Measurements from ENCODE around the gene DPP6.
"Not testable (repeated sequence)": the region's sequence is repeated elsewhere in the genome, so short reads cannot be mapped to it uniquely, and the experiment has no call there.

The DPP6 gene

DNA sequence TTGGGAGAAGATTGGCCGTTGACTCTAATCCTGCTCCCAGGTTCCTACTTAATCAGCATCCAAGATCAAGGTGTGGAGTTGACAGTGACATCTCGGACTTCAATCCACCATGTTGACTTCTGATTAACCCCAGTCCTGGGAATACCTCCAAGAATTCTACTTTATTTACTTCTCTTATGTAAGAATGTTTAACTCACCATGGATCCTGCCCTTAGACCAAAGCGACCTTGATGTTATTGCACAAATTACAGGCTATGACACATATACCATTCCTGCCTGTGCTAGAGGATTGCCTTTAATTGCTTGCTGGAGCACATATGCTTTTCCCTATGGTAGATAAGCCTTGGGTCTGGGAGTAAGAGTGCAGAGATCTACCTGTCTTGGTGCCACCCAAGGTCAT is 28.1 kb downstream of the DPP6 start:
- H3K4me3 ChIP-seq (ENCODE audit: low read depth, low read length); H3K27me3 ChIP-seq (ENCODE audit: control insufficient read depth, insufficient read depth, low read length); H3K9me3 ChIP-seq (ENCODE audit: control insufficient read depth, insufficient read depth, low read depth, low read length); H3K4me1 ChIP-seq (ENCODE audit: control insufficient read depth, insufficient read depth, low read length); H3K9ac ChIP-seq (ENCODE audit: low read length); H3K36me3 ChIP-seq (ENCODE audit: control insufficient read depth, insufficient read depth, low read length); H3K27ac ChIP-seq (ENCODE audit: low read depth, low read length): not testable (repeated sequence)

GRCh38 chr7:154087037-154087725 is 35.0 kb downstream of the DPP6 start:
- H3K4me3 ChIP-seq (ENCODE audit: low read depth, low read length); H3K9me3 ChIP-seq (ENCODE audit: control insufficient read depth, insufficient read depth, low read depth, low read length); H3K27ac ChIP-seq (ENCODE audit: low read depth, low read length); H3K36me3 ChIP-seq (ENCODE audit: control insufficient read depth, insufficient read depth, low read length); H3K9ac ChIP-seq (ENCODE audit: low read length); H3K4me1 ChIP-seq (ENCODE audit: control insufficient read depth, insufficient read depth, low read length); H3K27me3 ChIP-seq (ENCODE audit: control insufficient read depth, insufficient read depth, low read length): not testable (repeated sequence)

GRCh38 chr7:154092093-154092492 is 39.9 kb downstream of the DPP6 start:
- H3K9ac ChIP-seq (ENCODE audit: low read length); H3K36me3 ChIP-seq (ENCODE audit: control insufficient read depth, insufficient read depth, low read length); H3K9me3 ChIP-seq (ENCODE audit: control insufficient read depth, insufficient read depth, low read depth, low read length); H3K4me1 ChIP-seq (ENCODE audit: control insufficient read depth, insufficient read depth, low read length); H3K27ac ChIP-seq (ENCODE audit: low read depth, low read length); H3K27me3 ChIP-seq (ENCODE audit: control insufficient read depth, insufficient read depth, low read length); H3K4me3 ChIP-seq (ENCODE audit: low read depth, low read length): not testable (repeated sequence)

- H3K27me3 ChIP-seq (ENCODE audit: control insufficient read depth, insufficient read depth, low read length); H3K36me3 ChIP-seq (ENCODE audit: control insufficient read depth, insufficient read depth, low read length); H3K9ac ChIP-seq (ENCODE audit: low read length); H3K9me3 ChIP-seq (ENCODE audit: control insufficient read depth, insufficient read depth, low read depth, low read length); H3K4me1 ChIP-seq (ENCODE audit: control insufficient read depth, insufficient read depth, low read length); H3K4me3 ChIP-seq (ENCODE audit: low read depth, low read length); H3K27ac ChIP-seq (ENCODE audit: low read depth, low read length): not testable (repeated sequence)
Observed at GRCh38 chr7:154095201-154095600, 43.0 kb downstream of the DPP6 start.

DNA sequence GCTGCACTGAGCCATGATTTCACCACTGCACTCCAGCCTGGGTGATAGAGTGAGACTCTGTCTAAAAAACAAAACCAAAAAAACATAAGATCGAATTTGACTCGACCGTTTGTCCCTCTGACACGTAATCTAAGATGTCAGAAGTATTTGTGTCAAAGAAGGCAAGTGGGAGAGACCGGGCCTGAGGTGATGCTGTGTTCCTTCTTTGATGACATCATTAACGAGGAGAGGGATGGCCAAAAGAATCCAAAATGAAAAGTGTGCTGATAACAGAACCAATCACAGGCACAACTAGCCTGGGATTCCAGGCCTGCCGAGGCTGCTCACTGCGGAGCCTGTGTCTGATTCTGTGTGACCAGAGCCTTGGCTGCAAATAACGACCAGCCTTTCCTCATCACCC is 52.9 kb downstream of the DPP6 start:
- H3K36me3 ChIP-seq (ENCODE audit: control insufficient read depth, insufficient read depth, low read length); H3K27me3 ChIP-seq (ENCODE audit: control insufficient read depth, insufficient read depth, low read length): not testable (repeated sequence)

GRCh38 chr7:154109615-154110014 is 57.4 kb downstream of the DPP6 start:
- not testable (repeated sequence) for H3K36me3 ChIP-seq (ENCODE audit: control insufficient read depth, insufficient read depth, low read length); H3K27ac ChIP-seq (ENCODE audit: low read depth, low read length); H3K9ac ChIP-seq (ENCODE audit: low read length); H3K9me3 ChIP-seq (ENCODE audit: control insufficient read depth, insufficient read depth, low read depth, low read length); H3K4me3 ChIP-seq (ENCODE audit: low read depth, low read length); H3K27me3 ChIP-seq (ENCODE audit: control insufficient read depth, insufficient read depth, low read length); H3K4me1 ChIP-seq (ENCODE audit: control insufficient read depth, insufficient read depth, low read length)

More for the DNA sequence above, 52.9 kb downstream of the DPP6 start:
- not testable (repeated sequence) for H3K4me1 ChIP-seq (ENCODE audit: control insufficient read depth, insufficient read depth, low read length); H3K9me3 ChIP-seq (ENCODE audit: control insufficient read depth, insufficient read depth, low read depth, low read length); H3K9ac ChIP-seq (ENCODE audit: low read length); H3K4me3 ChIP-seq (ENCODE audit: low read depth, low read length); H3K27ac ChIP-seq (ENCODE audit: low read depth, low read length)

DNA sequence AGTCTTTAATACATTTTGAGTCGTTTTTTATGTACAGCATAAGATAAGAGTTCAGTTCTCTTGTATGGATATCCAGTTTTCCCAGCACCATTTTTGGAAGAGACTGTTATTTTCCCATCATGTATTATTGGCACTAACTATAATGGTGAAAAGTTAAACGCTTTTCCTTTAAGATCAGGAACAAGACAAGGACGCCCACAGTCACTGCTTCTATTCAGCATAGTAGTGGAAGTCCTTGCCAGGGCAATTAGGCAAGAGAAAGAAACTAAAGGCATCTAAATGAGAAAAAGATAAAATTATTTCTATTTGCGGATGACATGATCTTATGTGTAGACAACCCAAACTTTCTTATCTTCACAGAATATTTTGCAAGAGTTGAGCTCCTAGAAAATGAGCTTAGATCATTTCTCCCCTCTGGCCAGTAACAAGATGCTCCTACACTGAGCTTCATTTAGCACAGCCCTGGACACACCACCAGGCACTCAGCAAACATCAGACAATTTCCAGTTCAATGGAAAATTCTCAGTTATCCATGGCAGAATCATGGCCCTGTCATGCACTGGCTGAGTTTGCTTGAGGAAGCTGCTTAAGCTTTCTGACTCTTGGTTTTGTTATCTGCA is 61.6 kb downstream of the DPP6 start:
- not testable (repeated sequence) for H3K36me3 ChIP-seq (ENCODE audit: control insufficient read depth, insufficient read depth, low read length); H3K4me3 ChIP-seq (ENCODE audit: low read depth, low read length); H3K9me3 ChIP-seq (ENCODE audit: control insufficient read depth, insufficient read depth, low read depth, low read length); H3K9ac ChIP-seq (ENCODE audit: low read length); H3K4me1 ChIP-seq (ENCODE audit: control insufficient read depth, insufficient read depth, low read length); H3K27me3 ChIP-seq (ENCODE audit: control insufficient read depth, insufficient read depth, low read length); H3K27ac ChIP-seq (ENCODE audit: low read depth, low read length)

- not testable (repeated sequence) for H3K9me3 ChIP-seq (ENCODE audit: control insufficient read depth, insufficient read depth, low read depth, low read length); H3K4me1 ChIP-seq (ENCODE audit: control insufficient read depth, insufficient read depth, low read length); H3K36me3 ChIP-seq (ENCODE audit: control insufficient read depth, insufficient read depth, low read length); H3K9ac ChIP-seq (ENCODE audit: low read length); H3K27me3 ChIP-seq (ENCODE audit: control insufficient read depth, insufficient read depth, low read length); H3K4me3 ChIP-seq (ENCODE audit: low read depth, low read length); H3K27ac ChIP-seq (ENCODE audit: low read depth, low read length)
Observed at GRCh38 chr7:154117411-154118390, 65.5 kb downstream of the DPP6 start.

DNA sequence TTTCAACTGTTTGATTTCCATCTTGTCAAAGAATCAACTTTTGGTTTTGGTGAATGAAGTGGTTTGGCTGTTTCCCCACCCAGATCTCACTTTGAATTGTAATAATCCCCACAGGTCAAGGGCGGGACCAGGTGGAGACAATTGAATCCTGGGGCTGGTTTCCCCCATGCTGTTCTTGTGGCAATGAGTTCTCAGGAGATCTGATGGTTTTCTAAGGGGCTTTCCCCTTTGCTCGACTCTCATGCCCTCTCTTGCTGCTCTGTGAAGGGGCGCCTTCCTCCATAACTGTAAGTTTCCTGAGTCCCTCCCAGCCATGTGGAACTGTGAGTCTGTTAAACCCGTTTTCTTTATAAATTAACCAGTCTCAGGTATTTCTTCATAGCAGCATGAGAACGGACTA is 68.6 kb downstream of the DPP6 start:
- not testable (repeated sequence) for H3K4me3 ChIP-seq (ENCODE audit: low read depth, low read length); H3K4me1 ChIP-seq (ENCODE audit: control insufficient read depth, insufficient read depth, low read length); H3K27ac ChIP-seq (ENCODE audit: low read depth, low read length); H3K9me3 ChIP-seq (ENCODE audit: control insufficient read depth, insufficient read depth, low read depth, low read length); H3K27me3 ChIP-seq (ENCODE audit: control insufficient read depth, insufficient read depth, low read length); H3K36me3 ChIP-seq (ENCODE audit: control insufficient read depth, insufficient read depth, low read length); H3K9ac ChIP-seq (ENCODE audit: low read length)

- not testable (repeated sequence) for H3K4me3 ChIP-seq (ENCODE audit: low read depth, low read length); H3K9me3 ChIP-seq (ENCODE audit: control insufficient read depth, insufficient read depth, low read depth, low read length); H3K4me1 ChIP-seq (ENCODE audit: control insufficient read depth, insufficient read depth, low read length); H3K36me3 ChIP-seq (ENCODE audit: control insufficient read depth, insufficient read depth, low read length); H3K9ac ChIP-seq (ENCODE audit: low read length); H3K27ac ChIP-seq (ENCODE audit: low read depth, low read length); H3K27me3 ChIP-seq (ENCODE audit: control insufficient read depth, insufficient read depth, low read length)
Observed at GRCh38 chr7:154122720-154123119, 70.5 kb downstream of the DPP6 start.

DNA sequence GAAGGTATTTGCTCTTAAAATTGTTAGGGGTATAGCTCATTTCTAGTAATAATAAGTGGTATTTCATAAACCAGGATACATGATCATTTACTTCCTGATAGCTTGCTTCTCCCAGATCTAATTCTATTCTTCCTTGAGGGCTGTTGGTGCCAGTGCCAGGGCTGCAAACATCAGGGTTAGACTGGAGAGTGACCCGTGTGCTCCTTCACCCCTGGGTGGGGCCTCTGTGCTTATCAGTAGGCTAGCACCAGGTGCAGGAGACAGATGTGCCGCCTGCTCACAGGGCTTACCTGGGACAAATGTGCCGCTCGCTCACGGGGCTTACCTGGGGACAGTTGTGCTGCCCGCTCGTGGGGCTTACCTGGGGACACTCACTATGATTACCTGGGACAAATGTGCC is 71.2 kb downstream of the DPP6 start:
- H3K27ac ChIP-seq (ENCODE audit: low read depth, low read length); H3K36me3 ChIP-seq (ENCODE audit: control insufficient read depth, insufficient read depth, low read length); H3K9me3 ChIP-seq (ENCODE audit: control insufficient read depth, insufficient read depth, low read depth, low read length); H3K4me1 ChIP-seq (ENCODE audit: control insufficient read depth, insufficient read depth, low read length); H3K4me3 ChIP-seq (ENCODE audit: low read depth, low read length); H3K9ac ChIP-seq (ENCODE audit: low read length); H3K27me3 ChIP-seq (ENCODE audit: control insufficient read depth, insufficient read depth, low read length): not testable (repeated sequence)
